Muscle layer of colon (tissue), 2 donors: ENCODE measurements around the gene UNC5B.

Experiments used
- H3K27ac ChIP-seq: one replicate; pipeline ENCODE4 v1.7.0; 2013; ENCODE audit warnings: low read depth, mild to moderate bottlenecking, low read length, moderate library complexity
- H3K27me3 ChIP-seq, 2 donors: one replicate each; pipeline ENCODE4 v1.7.0; 2013; ENCODE audit warnings: low read length in 2 of 2, mild to moderate bottlenecking in 2 of 2; ENCODE audit not compliant: insufficient read depth in 2 of 2, control insufficient read depth in 1 of 2
- H3K36me3 ChIP-seq: one replicate; pipeline ENCODE4 v1.7.0; 2013; ENCODE audit warnings: mild to moderate bottlenecking, low read length; ENCODE audit not compliant: insufficient read depth
- H3K4me1 ChIP-seq: one replicate; pipeline ENCODE4 v1.7.0; 2013; ENCODE audit warnings: mild to moderate bottlenecking, low read length; ENCODE audit not compliant: insufficient read depth
- H3K4me3 ChIP-seq, 2 donors: one replicate each; pipeline ENCODE4 v1.7.0; 2013; ENCODE audit warnings: low read length in 2 of 2, low read depth in 1 of 2, mild to moderate bottlenecking in 1 of 2, moderate library complexity in 1 of 2
- H3K9ac ChIP-seq: one replicate; pipeline ENCODE4 v1.7.0; 2013; ENCODE audit warnings: low read length
- H3K9me3 ChIP-seq: one replicate; pipeline ENCODE4 v1.7.0; 2013; ENCODE audit warnings: mild to moderate bottlenecking, low read length
- donor health status: abdominal sarcoma.
- donor health status: Adenocarcinoma of cecum.

UNC5B gene

GRCh38 chr10:71191551-71192076 lies 20.8 kb upstream of the UNC5B start:
- Histone ChIP-seq H3K27me3 (peaks cover 0 to 12% of the 10 kb centered on the region in 2 donors), H3K27ac (no peak overlapping the region)

GRCh38 chr10:71193516-71193915 lies 18.9 kb upstream of the UNC5B start:
- peaks cover 0 to 12% of the 10 kb centered on the region in 2 donors for H3K27me3 ChIP-seq
- H3K4me3 ChIP-seq: no peak overlapping the region
- no peaks in the 10 kb centered on the region for H3K36me3 ChIP-seq
- H3K4me1 ChIP-seq: no peaks in the 10 kb centered on the region
- no peaks in the 10 kb centered on the region for H3K9me3 ChIP-seq
- no peak overlapping the region for H3K9ac ChIP-seq
- H3K27ac ChIP-seq: no peak overlapping the region

More at GRCh38 chr10:71191551-71192076, 20.8 kb upstream of the UNC5B start:
- no peak overlapping the region for H3K9ac ChIP-seq
- peaks cover 6% of the 10 kb centered on the region for H3K4me1 ChIP-seq
- H3K9me3 ChIP-seq: no peaks in the 10 kb centered on the region
- H3K36me3 ChIP-seq: no peaks in the 10 kb centered on the region
- no peak overlapping the region for H3K4me3 ChIP-seq

- H3K27ac ChIP-seq: no peak overlapping the region
These were observed 14.4 kb upstream of the UNC5B start for GRCh38 chr10:71197955-71198354.

GRCh38 chr10:71201849-71202248 lies 10.5 kb upstream of the UNC5B start:
- Histone ChIP-seq H3K9me3 (no peaks in the 10 kb centered on the region), H3K4me3 (no peak overlapping the region), H3K9ac (no peak overlapping the region), H3K4me1 (no peaks in the 10 kb centered on the region), H3K36me3 (no peaks in the 10 kb centered on the region), H3K27me3 (peaks cover 0 to 3% of the 10 kb centered on the region in 2 donors), H3K27ac (no peak overlapping the region)

More at GRCh38 chr10:71197955-71198354, 14.4 kb upstream of the UNC5B start:
- Histone ChIP-seq H3K4me1 (no peaks in the 10 kb centered on the region), H3K9ac (no peak overlapping the region), H3K27me3 (no peaks in the 10 kb centered on the region), H3K4me3 (no peak overlapping the region), H3K36me3 (no peaks in the 10 kb centered on the region), H3K9me3 (no peaks in the 10 kb centered on the region)

- Histone ChIP-seq H3K9ac (no peak overlapping the region), H3K27me3 (peaks cover 0 to 6% of the 10 kb centered on the region in 2 donors), H3K27ac (no peak overlapping the region), H3K4me1 (no peaks in the 10 kb centered on the region), H3K9me3 (no peaks in the 10 kb centered on the region), H3K4me3 (no peak overlapping the region), H3K36me3 (no peaks in the 10 kb centered on the region)
These were observed 10.1 kb upstream of the UNC5B start for GRCh38 chr10:71202314-71202713.

GRCh38 chr10:71203124-71203523 lies 9.2 kb upstream of the UNC5B start:
- Histone ChIP-seq H3K9ac (no peak overlapping the region), H3K27ac (no peak overlapping the region), H3K4me1 (no peaks in the 10 kb centered on the region), H3K27me3 (peaks cover 0 to 6% of the 10 kb centered on the region in 2 donors), H3K4me3 (no peak overlapping the region), H3K36me3 (no peaks in the 10 kb centered on the region), H3K9me3 (no peaks in the 10 kb centered on the region)

GRCh38 chr10:71203716-71204115 lies 8.7 kb upstream of the UNC5B start:
- Histone ChIP-seq H3K27me3 (peaks cover 0 to 6% of the 10 kb centered on the region in 2 donors), H3K27ac (no peak overlapping the region), H3K4me3 (no peak overlapping the region), H3K9me3 (no peaks in the 10 kb centered on the region), H3K36me3 (no peaks in the 10 kb centered on the region), H3K4me1 (no peaks in the 10 kb centered on the region), H3K9ac (no peak overlapping the region)

GRCh38 chr10:71204746-71205145 lies 7.6 kb upstream of the UNC5B start:
- Histone ChIP-seq H3K4me1 (no peaks in the 10 kb centered on the region), H3K36me3 (no peaks in the 10 kb centered on the region), H3K4me3 (no peak overlapping the region), H3K9ac (no peak overlapping the region), H3K9me3 (no peaks in the 10 kb centered on the region), H3K27me3 (peaks cover 0 to 9% of the 10 kb centered on the region in 2 donors), H3K27ac (no peak overlapping the region)

GRCh38 chr10:71205468-71205867 lies 6.9 kb upstream of the UNC5B start:
- H3K9ac ChIP-seq: no peak overlapping the region
- no peak overlapping the region for H3K27ac ChIP-seq
- H3K36me3 ChIP-seq: no peaks in the 10 kb centered on the region
- H3K9me3 ChIP-seq: no peaks in the 10 kb centered on the region
- no peak overlapping the region for H3K4me3 ChIP-seq
- H3K27me3 ChIP-seq: peaks cover 0 to 16% of the 10 kb centered on the region in 2 donors
- no peaks in the 10 kb centered on the region for H3K4me1 ChIP-seq

- no peak overlapping the region for H3K9ac ChIP-seq
These were observed 5.5 kb upstream of the UNC5B start for GRCh38 chr10:71206911-71207310.

GRCh38 chr10:71207578-71207977 lies 4.8 kb upstream of the UNC5B start:
- Histone ChIP-seq H3K36me3 (no peaks in the 10 kb centered on the region), H3K9me3 (no peaks in the 10 kb centered on the region), H3K27me3 (peaks cover 8 to 27% of the 10 kb centered on the region in 2 donors), H3K27ac (no peak overlapping the region), H3K4me1 (peaks cover 7% of the 10 kb centered on the region), H3K4me3 (no peak overlapping the region), H3K9ac (no peak overlapping the region)

More at GRCh38 chr10:71206911-71207310, 5.5 kb upstream of the UNC5B start:
- Histone ChIP-seq H3K27ac (no peak overlapping the region), H3K27me3 (peaks cover 8 to 27% of the 10 kb centered on the region in 2 donors), H3K36me3 (no peaks in the 10 kb centered on the region), H3K9me3 (no peaks in the 10 kb centered on the region), H3K4me3 (no peak overlapping the region), H3K4me1 (peaks cover 5% of the 10 kb centered on the region)

GRCh38 chr10:71209352-71209715 lies 3.0 kb upstream of the UNC5B start:
- H3K27me3 ChIP-seq: peaks cover 8 to 27% of the 10 kb centered on the region in 2 donors
- H3K9ac ChIP-seq: no peak overlapping the region
- H3K36me3 ChIP-seq: no peaks in the 10 kb centered on the region
- H3K9me3 ChIP-seq: no peaks in the 10 kb centered on the region
- H3K4me1 ChIP-seq: peaks cover 13% of the 10 kb centered on the region
- H3K27ac ChIP-seq: no peak overlapping the region
- H3K4me3 ChIP-seq: no peak overlapping the region
